ENCODE data around the gene KIR2DL1.
"Not testable (repeated sequence)": the region's sequence is repeated elsewhere in the genome, so short reads cannot be mapped to it uniquely, and the experiment has no call there.

The KIR2DL1 gene

DNA sequence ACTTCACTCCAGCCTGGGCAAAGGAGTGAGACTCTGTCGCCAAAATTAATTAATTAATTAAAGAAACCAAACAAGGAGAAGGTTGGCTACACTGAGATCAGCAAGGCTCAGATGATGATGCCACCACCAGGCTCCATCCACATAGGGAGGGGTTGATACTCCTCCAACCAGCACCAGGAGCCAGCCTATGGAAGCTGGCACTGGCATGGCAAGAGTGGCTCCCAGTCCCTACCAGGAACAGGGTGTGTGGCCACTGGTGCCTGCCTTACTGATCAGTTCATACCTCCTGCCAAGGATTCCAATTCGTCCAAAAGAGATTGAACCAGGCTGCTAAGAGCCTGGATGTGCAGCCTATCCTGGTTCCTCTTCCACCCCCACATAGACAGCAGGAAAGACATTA, 3.1 kb downstream of the KIR2DL1 start:
- DNase-seq (ENCODE audit: insufficient read length, low spot score); FAIRE-seq: not testable (repeated sequence)

DNA sequence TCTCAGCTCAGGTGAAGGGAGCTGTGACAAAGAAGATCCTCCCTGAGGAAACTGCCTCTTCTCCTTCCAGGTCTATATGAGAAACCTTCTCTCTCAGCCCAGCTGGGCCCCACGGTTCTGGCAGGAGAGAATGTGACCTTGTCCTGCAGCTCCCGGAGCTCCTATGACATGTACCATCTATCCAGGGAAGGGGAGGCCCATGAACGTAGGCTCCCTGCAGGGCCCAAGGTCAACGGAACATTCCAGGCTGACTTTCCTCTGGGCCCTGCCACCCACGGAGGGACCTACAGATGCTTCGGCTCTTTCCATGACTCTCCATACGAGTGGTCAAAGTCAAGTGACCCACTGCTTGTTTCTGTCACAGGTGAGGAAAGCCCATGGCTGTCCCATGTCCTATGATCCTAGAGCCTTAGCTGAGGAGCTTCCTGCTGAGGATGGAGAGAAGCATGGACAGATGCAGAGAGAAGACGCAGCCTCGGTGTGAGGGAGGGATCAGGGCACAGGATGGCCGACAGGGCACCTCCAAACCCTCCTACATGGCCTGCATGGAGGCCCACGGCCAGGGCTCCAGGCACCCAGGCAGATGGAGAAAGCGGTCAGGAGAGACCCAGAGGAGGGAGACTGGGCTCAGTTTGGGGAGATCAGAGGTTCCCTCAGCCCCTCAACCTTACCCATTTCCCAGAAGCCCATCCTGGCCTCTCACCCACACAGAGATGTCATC, 5.7 kb downstream of the KIR2DL1 start:
- not testable (repeated sequence) for FAIRE-seq; DNase-seq (ENCODE audit: insufficient read length, low spot score)

DNA sequence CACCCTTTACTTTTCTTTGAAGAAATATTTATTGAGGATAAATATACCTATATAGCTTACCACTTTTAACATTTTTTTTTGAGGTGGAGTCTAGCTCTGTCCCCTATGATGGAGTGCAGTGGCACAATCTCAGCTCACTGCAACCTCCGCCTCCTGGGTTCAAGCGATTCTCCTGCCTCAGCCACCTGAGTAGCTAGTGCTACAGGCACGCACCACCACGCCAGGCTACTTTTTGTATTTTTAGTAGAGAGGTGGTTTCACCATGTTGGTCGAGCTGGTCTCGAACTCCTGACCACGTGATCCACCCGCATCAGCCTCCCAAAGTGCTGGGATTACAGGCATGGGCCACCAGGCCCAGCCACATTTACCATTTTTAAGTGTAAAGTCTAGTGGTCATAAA, 6.2 kb downstream of the KIR2DL1 start:
- not testable (repeated sequence) for DNase-seq (ENCODE audit: insufficient read length, low spot score); FAIRE-seq

GRCh38 chr19:54777851-54778250, 8.3 kb downstream of the KIR2DL1 start:
- DNase-seq (ENCODE audit: insufficient read length, low spot score); FAIRE-seq: not testable (repeated sequence)

DNA sequence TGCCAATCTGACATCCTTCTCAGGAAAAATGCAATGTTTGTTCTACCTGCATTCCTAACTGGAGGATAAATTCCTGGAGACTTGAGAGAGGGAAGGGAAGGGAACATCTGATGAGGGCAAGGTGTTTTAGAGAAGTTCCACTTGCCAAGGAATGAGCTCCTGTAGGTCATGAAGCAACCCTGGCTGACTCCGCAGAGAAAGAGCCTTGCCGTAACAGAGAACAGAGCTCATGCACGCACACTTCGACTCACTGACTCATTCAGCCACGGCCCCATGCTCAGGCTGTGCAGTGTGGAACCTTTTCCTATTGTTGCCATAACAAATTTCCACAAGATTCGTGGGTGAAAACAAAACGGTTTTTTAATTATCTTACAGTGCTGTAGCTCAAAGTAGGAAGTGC, 9.3 kb downstream of the KIR2DL1 start:
- DNase-seq (ENCODE audit: insufficient read length, low spot score); FAIRE-seq: not testable (repeated sequence)

DNA sequence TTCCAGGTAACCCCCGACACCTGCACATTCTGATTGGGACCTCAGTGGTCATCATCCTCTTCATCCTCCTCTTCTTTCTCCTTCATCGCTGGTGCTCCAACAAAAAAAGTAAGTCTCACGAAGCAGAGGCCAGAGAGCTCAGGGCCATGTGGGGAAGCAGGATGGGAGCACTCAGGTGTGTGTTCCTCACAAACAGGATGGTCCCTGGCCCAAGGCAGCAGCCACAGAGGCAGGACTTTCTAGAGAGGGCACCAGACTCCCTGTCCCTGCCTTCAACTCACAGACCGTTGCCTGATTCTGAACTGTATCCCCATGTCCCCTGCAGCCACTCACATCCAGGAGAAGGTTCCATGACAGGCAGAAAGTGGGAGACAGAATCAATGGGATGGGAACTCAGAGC, 13.3 kb downstream of the KIR2DL1 start:
- FAIRE-seq; DNase-seq (ENCODE audit: insufficient read length, low spot score): not testable (repeated sequence)

- FAIRE-seq; DNase-seq (ENCODE audit: insufficient read length, low spot score): not testable (repeated sequence)
Observed at GRCh38 chr19:54786091-54786723, 16.6 kb downstream of the KIR2DL1 start.

DNA sequence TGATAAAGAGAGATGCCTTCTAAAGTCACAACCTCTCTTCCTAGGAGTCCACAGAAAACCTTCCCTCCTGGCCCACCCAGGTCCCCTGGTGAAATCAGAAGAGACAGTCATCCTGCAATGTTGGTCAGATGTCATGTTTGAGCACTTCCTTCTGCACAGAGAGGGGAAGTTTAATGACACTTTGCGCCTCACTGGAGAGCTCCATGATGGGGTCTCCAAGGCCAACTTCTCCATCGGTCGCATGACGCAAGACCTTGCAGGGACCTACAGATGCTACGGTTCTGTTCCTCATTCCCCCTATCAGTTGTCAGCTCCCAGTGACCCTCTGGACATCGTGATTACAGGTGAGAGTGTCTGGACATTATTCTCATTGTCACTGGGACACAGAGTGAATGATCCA, 18.6 kb downstream of the KIR2DL1 start:
- DNase-seq (ENCODE audit: insufficient read length, low spot score); FAIRE-seq: not testable (repeated sequence)

- no peak for TF ChIP-seq CTCF (IDR thresholded peaks at IDR 0.05; ENCODE audit: insufficient read depth, missing control alignments)
- DNase-seq (ENCODE audit: insufficient read length, low spot score) (no peak), FAIRE-seq (no peak)
Observed at GRCh38 chr19:54790711-54791110, 21.1 kb downstream of the KIR2DL1 start.

- no peak for TF ChIP-seq CTCF (IDR thresholded peaks at IDR 0.05; ENCODE audit: insufficient read depth, missing control alignments)
- FAIRE-seq (no peak), DNase-seq (ENCODE audit: insufficient read length, low spot score) (no peak)
Observed at GRCh38 chr19:54791476-54791875, 21.9 kb downstream of the KIR2DL1 start.

DNA sequence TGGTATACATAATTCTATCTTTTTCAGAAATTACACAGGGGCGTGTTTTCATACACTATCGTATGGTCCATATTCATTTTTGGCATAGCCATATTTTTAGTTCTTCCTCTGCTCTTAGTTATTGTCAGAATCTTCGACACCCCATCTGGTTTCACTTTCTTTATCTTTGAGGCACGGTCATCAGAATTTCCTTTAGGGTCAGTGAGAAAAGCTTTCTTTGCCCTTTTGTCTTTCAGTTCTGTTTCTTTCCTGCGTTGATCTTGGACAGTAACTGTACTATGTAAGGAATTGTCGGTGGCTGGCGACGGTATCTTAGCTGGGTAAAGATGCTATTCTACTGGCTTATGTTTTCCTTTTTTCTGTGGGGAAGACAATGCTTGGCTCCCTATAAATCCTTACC, 23.2 kb downstream of the KIR2DL1 start:
- DNase-seq (ENCODE audit: insufficient read length, low spot score), result no peak
- FAIRE-seq, result no peak
- TF ChIP-seq CTCF (IDR thresholded peaks at IDR 0.05; ENCODE audit: insufficient read depth, missing control alignments), result no peak

DNA sequence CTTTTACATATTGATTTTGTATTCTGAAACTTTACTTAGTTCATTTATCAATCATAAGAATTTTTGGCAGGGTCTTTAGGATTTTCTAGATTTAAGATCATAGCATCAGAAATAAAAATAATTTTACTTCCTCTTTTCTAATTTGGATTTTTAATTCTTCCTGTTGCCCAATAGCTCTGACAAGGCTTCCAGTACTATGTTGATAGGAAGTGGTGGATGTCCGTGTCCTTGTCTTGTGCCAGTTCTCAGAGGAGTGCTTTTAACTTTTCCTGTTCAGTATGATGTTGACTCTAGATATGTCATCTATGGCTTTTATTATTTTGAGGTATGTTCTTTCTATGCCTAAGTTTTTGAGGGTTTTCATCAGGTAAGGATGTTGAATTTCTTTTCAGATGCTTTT, 26.2 kb downstream of the KIR2DL1 start:
- no peak for TF ChIP-seq CTCF (IDR thresholded peaks at IDR 0.05; ENCODE audit: insufficient read depth, missing control alignments)
- DNase-seq (ENCODE audit: insufficient read length, low spot score) (no peak), FAIRE-seq (no peak)
